HepG2 (cell line): Measurements from ENCODE around the gene GATAD2B. TPM values are rescaled to one million over a fixed set of nuclear protein-coding genes. Genes with fewer than 3 reads are reported as not detected.

Source experiments
- ASH2L ChIP-seq: fragments of 300-600, 200-600 bp; sonication (generic); IDR thresholded peaks from 2 replicates; pipeline ENCODE4 v1.7.0; 2017; ENCODE audit warnings: low read depth, mild to moderate bottlenecking, moderate library complexity, mixed read lengths, low read length; ENCODE audit not compliant: insufficient read length
- ATF1 ChIP-seq: IDR thresholded peaks from 2 replicates; pipeline ENCODE4 v1.6.1; 2016; ENCODE audit warnings: mild to moderate bottlenecking, control low read depth
- ERF ChIP-seq: IDR thresholded peaks from 2 replicates; pipeline ENCODE4 v1.6.1; 2018; ENCODE audit warnings: missing biosample characterization, missing genetic modification reagents
- HNRNPLL ChIP-seq: fragments of 200-400 bp; formaldehyde crosslinking; IDR thresholded peaks from 2 replicates; pipeline ENCODE4 v1.6.1; 2017; ENCODE audit warnings: mild to moderate bottlenecking, low read depth, low read length; ENCODE audit not compliant: poor library complexity, severe bottlenecking
- KDM6A ChIP-seq: IDR thresholded peaks from 2 replicates; pipeline ENCODE4 v1.6.1; 2016; ENCODE audit warnings: low read depth
- MAFF ChIP-seq: IDR thresholded peaks from 2 replicates; pipeline ENCODE4 v1.6.1; 2011; ENCODE audit warnings: low read depth, low read length, improper control_type of control experiment
- MBNL3 ChIP-seq: fragments of 250-450 bp; sonication (Bioruptor Pico); conservative IDR thresholded peaks from 2 replicates; pipeline ENCODE4 v1.8.0; 2022; ENCODE audit warnings: mild to moderate bottlenecking, inconsistent platforms
- MED1 ChIP-seq: sonication (generic); formaldehyde crosslinking; IDR thresholded peaks from 2 replicates; pipeline ENCODE4 v1.4.0; 2020; ENCODE audit warnings: missing genetic modification reagents
- NRL ChIP-seq: sonication (generic); formaldehyde crosslinking; IDR thresholded peaks from 2 replicates; pipeline ENCODE4 v1.5.0; 2020; ENCODE audit warnings: missing genetic modification reagents, mild to moderate bottlenecking, moderate library complexity, borderline replicate concordance
- SMAD1 ChIP-seq: sonication (generic); formaldehyde crosslinking; IDR thresholded peaks from 2 replicates; pipeline ENCODE4 v1.4.0; 2020; ENCODE audit warnings: missing genetic modification reagents, low read depth, mild to moderate bottlenecking, borderline replicate concordance
- TAF1 ChIP-seq: sonication (generic); formaldehyde crosslinking; IDR thresholded peaks from 2 replicates; pipeline ENCODE4 v1.4.0; 2020; ENCODE audit warnings: missing genetic modification reagents
- ZNF234 ChIP-seq: sonication (generic); formaldehyde crosslinking; conservative IDR thresholded peaks from 2 replicates; pipeline ENCODE4 v1.5.1; 2020; ENCODE audit warnings: mild to moderate bottlenecking, missing genetic modification reagents
- ZNF562 ChIP-seq: sonication (generic); formaldehyde crosslinking; IDR thresholded peaks from 2 replicates; pipeline ENCODE4 v1.8.0; 2022; ENCODE audit warnings: missing genetic modification reagents, borderline replicate concordance
- ZNF652 ChIP-seq: IDR thresholded peaks from 2 replicates; pipeline ENCODE4 v1.6.1; 2016; ENCODE audit warnings: low read depth, borderline replicate concordance
- ZNF839 ChIP-seq: sonication (generic); formaldehyde crosslinking; IDR thresholded peaks from 2 replicates; pipeline ENCODE4 v1.4.0; 2020; ENCODE audit warnings: missing genetic modification reagents, mild to moderate bottlenecking, borderline replicate concordance
- ZSCAN12 ChIP-seq: sonication (generic); formaldehyde crosslinking; IDR thresholded peaks from 2 replicates; pipeline ENCODE4 v1.9.0; 2021; ENCODE audit warnings: mild to moderate bottlenecking, missing genetic modification reagents
- ZSCAN29 ChIP-seq: sonication (generic); formaldehyde crosslinking; conservative IDR thresholded peaks from 2 replicates; pipeline ENCODE4 v1.4.0; 2020; ENCODE audit warnings: mild to moderate bottlenecking, missing genetic modification reagents
- polyA plus RNA-seq, 8 experiments: library from polyadenylated mRNA; depleted of rRNA in 3 of 8; stranded (reverse) in 7 of 8; unstranded in 1 of 8; fragments of >200 nt; fragmentation: Illumina TruSeq in 4 of 8; extraction: Trizol in 4 of 8; gene quantifications; 2 replicates each; pipeline versions ENCODE4 v1.2.1 to v1.2.3, GENCODE V29; 2011 to 2016; ENCODE audit warnings: low read depth in 4 of 8, missing spikeins in 1 of 8, mixed read lengths in 1 of 8; ENCODE audit not compliant: insufficient read depth in 1 of 8
- total RNA-seq, 5 experiments: library from RNA; depleted of rRNA; stranded (reverse); fragments of >200 nt; fragmentation: Illumina TruSeq; extraction: Trizol; gene quantifications; 2 replicates each; pipeline ENCODE4 v1.2.3, GENCODE V29; 2016; ENCODE audit warnings: low read depth in 1 of 5
- TF ChIP-seq, protein P1 (sequence below): IDR thresholded peaks from 2 replicates; pipeline ENCODE4 v1.6.1; 2016; ENCODE audit warnings: missing compliant biosample characterization, missing genetic modification reagents, borderline replicate concordance
- TF ChIP-seq, protein P2 (sequence below): IDR thresholded peaks from 2 replicates; pipeline ENCODE4 v1.4.0; 2020; ENCODE audit warnings: mild to moderate bottlenecking, missing genetic modification reagents
- TF ChIP-seq, protein P3 (sequence below): sonication (generic); formaldehyde crosslinking; IDR thresholded peaks from 2 replicates; pipeline ENCODE4 v1.4.0; 2020; ENCODE audit warnings: mild to moderate bottlenecking, low read depth, missing genetic modification reagents
- TF ChIP-seq, protein P4 (sequence below): sonication (generic); formaldehyde crosslinking; IDR thresholded peaks from 2 replicates; pipeline ENCODE4 v1.4.0; 2020; ENCODE audit warnings: low read depth, mild to moderate bottlenecking, missing genetic modification reagents

GATAD2B gene
- total and polyA plus RNA-seq, 2 of the 13 experiments (the other 11 are each of a cell fraction or from before 2014, with no cell fraction given): 3.2 to 5.2 TPM

DNA sequence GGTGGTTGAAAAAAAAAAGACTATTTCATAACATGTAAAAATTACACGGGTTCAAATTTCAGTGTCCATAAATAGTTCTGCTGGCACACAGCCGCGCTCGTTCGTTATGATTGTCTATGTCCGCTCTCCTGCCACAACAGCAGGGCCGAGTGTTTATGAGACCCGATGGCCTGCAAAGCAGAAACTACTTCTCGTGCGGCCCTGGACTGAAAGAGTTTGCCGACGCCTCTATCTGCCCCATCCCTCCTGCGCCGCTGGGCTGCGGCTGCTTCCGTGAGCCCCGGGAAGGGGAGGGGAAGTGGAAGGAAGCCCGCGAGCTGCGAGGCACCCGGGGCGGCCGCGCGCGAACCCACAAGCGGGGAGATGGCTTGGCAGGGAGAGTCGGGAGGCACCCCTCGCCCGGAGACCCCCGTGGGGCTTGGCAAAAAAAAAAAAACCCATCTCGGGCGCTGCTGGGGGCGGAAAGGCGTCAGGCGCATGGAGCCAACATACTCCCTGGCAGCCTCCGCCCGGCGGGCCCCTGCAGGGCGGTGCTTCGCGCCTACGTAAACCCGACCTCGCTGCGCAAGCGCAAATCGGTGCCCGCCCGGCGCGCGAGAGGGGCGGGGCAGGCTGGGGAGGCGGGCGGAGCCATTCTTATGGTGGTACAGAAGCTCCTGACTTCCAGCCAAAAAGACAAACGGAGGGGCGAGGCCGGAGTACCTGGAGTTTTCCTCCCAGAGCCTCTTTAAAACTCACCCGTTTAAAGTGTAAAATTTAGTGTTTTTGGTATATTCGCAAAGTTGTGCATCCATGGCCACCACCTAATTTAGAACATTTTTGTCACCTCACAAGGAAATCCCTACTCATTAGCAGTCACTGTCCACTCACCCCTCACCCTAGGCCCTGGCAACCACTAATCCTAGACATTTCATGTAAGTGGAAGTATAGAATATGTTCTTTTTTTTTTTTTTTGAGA, 139.3 kb downstream of the GATAD2B start (continued):
- TF ChIP-seq MED1 (CRISPR knock-in tag): peak; percentile 62
- no peak for TF ChIP-seq SMAD1 (CRISPR knock-in tag)
- no peak; the same call in 1 of the 2 replicates for TF ChIP-seq ZNF234
- TF ChIP-seq ZSCAN29 (CRISPR knock-in tag): no peak
- peak; percentile 95 for TF ChIP-seq HNRNPLL
- TF ChIP-seq NRL (CRISPR knock-in tag): peak; percentile 90
- TF ChIP-seq ZNF839 (CRISPR knock-in tag): no peak
- 0 out of 2 replicates have a peak, but pooled peaks have one; percentile 75 for TF ChIP-seq ZSCAN12
- TF ChIP-seq, protein P1, sequence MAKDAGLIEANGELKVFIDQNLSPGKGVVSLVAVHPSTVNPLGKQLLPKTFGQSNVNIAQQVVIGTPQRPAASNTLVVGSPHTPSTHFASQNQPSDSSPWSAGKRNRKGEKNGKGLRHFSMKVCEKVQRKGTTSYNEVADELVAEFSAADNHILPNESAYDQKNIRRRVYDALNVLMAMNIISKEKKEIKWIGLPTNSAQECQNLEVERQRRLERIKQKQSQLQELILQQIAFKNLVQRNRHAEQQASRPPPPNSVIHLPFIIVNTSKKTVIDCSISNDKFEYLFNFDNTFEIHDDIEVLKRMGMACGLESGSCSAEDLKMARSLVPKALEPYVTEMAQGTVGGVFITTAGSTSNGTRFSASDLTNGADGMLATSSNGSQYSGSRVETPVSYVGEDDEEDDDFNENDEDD (CRISPR knock-in tag): peak; percentile 69; the same call in 1 of the 2 replicates
- TF ChIP-seq, protein P2, sequence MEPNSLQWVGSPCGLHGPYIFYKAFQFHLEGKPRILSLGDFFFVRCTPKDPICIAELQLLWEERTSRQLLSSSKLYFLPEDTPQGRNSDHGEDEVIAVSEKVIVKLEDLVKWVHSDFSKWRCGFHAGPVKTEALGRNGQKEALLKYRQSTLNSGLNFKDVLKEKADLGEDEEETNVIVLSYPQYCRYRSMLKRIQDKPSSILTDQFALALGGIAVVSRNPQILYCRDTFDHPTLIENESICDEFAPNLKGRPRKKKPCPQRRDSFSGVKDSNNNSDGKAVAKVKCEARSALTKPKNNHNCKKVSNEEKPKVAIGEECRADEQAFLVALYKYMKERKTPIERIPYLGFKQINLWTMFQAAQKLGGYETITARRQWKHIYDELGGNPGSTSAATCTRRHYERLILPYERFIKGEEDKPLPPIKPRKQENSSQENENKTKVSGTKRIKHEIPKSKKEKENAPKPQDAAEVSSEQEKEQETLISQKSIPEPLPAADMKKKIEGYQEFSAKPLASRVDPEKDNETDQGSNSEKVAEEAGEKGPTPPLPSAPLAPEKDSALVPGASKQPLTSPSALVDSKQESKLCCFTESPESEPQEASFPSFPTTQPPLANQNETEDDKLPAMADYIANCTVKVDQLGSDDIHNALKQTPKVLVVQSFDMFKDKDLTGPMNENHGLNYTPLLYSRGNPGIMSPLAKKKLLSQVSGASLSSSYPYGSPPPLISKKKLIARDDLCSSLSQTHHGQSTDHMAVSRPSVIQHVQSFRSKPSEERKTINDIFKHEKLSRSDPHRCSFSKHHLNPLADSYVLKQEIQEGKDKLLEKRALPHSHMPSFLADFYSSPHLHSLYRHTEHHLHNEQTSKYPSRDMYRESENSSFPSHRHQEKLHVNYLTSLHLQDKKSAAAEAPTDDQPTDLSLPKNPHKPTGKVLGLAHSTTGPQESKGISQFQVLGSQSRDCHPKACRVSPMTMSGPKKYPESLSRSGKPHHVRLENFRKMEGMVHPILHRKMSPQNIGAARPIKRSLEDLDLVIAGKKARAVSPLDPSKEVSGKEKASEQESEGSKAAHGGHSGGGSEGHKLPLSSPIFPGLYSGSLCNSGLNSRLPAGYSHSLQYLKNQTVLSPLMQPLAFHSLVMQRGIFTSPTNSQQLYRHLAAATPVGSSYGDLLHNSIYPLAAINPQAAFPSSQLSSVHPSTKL (CRISPR knock-in tag): peak; percentile 53; the same call in 1 of the 2 replicates
- no peak for TF ChIP-seq KDM6A (CRISPR knock-in tag)
- peak; percentile 67; the same call in 1 of the 2 replicates for TF ChIP-seq TAF1 (CRISPR knock-in tag)
- TF ChIP-seq ATF1 (CRISPR knock-in tag): peak; percentile 43; the same call in 1 of the 2 replicates
- TF ChIP-seq MAFF: no peak
- peak; percentile 72 for TF ChIP-seq ASH2L
- TF ChIP-seq, protein P3, sequence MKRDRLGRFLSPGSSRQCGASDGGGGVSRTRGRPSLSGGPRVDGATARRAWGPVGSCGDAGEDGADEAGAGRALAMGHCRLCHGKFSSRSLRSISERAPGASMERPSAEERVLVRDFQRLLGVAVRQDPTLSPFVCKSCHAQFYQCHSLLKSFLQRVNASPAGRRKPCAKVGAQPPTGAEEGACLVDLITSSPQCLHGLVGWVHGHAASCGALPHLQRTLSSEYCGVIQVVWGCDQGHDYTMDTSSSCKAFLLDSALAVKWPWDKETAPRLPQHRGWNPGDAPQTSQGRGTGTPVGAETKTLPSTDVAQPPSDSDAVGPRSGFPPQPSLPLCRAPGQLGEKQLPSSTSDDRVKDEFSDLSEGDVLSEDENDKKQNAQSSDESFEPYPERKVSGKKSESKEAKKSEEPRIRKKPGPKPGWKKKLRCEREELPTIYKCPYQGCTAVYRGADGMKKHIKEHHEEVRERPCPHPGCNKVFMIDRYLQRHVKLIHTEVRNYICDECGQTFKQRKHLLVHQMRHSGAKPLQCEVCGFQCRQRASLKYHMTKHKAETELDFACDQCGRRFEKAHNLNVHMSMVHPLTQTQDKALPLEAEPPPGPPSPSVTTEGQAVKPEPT (CRISPR knock-in tag): 0 out of 2 replicates have a peak, but pooled peaks have one; percentile 29
- no peak for TF ChIP-seq MBNL3
- no peak for TF ChIP-seq ZNF652 (CRISPR knock-in tag)
- peak; percentile 68; the same call in 1 of the 2 replicates for TF ChIP-seq ERF
- TF ChIP-seq ZNF562 (CRISPR knock-in tag): no peak
- TF ChIP-seq, protein P4, sequence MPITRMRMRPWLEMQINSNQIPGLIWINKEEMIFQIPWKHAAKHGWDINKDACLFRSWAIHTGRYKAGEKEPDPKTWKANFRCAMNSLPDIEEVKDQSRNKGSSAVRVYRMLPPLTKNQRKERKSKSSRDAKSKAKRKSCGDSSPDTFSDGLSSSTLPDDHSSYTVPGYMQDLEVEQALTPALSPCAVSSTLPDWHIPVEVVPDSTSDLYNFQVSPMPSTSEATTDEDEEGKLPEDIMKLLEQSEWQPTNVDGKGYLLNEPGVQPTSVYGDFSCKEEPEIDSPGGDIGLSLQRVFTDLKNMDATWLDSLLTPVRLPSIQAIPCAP (CRISPR knock-in tag): no peak
